Measurements from ENCODE around the gene MCUB.

DNA sequence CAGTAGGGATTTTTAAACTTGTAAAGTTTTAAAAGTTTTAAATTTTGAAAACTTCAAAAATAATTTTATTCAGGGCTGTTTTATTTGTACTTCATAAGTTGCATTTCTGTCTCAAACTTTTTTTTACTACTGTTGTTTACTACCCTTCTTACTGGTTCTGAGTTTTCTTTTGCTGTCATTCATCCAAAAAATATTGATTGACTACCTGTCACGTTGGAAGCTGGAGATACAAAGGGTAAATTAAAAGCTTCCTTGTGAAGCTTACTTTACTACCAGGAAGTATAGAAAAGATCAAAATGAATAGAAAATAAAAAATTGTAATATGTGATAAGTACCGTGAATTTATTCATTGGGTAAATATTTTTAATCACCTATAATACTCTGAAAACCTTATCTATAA, 49.4 kb upstream of the MCUB start:
- TF ChIP-seq POLR2A (IDR thresholded peaks at IDR 0.05), result no peak
- TF ChIP-seq, protein P1, sequence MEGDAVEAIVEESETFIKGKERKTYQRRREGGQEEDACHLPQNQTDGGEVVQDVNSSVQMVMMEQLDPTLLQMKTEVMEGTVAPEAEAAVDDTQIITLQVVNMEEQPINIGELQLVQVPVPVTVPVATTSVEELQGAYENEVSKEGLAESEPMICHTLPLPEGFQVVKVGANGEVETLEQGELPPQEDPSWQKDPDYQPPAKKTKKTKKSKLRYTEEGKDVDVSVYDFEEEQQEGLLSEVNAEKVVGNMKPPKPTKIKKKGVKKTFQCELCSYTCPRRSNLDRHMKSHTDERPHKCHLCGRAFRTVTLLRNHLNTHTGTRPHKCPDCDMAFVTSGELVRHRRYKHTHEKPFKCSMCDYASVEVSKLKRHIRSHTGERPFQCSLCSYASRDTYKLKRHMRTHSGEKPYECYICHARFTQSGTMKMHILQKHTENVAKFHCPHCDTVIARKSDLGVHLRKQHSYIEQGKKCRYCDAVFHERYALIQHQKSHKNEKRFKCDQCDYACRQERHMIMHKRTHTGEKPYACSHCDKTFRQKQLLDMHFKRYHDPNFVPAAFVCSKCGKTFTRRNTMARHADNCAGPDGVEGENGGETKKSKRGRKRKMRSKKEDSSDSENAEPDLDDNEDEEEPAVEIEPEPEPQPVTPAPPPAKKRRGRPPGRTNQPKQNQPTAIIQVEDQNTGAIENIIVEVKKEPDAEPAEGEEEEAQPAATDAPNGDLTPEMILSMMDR (IDR thresholded peaks at IDR 0.05), result no peak

All from thyroid gland (tissue), 4 donors.